WTC11 (cell line): ENCODE measurements around the gene ADCY5.

Experiments
- NR2C2 ChIP-seq: sonication (generic); formaldehyde crosslinking; IDR thresholded peaks from 2 replicates; pipeline ENCODE4 v1.8.0; 2022; ENCODE audit warnings: mild to moderate bottlenecking, missing genetic modification reagents
- TCF7 ChIP-seq: sonication (generic); formaldehyde crosslinking; IDR thresholded peaks from 2 replicates; pipeline ENCODE4 v1.8.0; 2022; ENCODE audit warnings: mild to moderate bottlenecking, low read depth, missing genetic modification reagents, moderate library complexity
- TF ChIP-seq, protein P1 (sequence below): fragments of 200-600 bp; IDR thresholded peaks from 2 replicates; pipeline ENCODE4 v1.8.0; 2022; ENCODE audit warnings: antibody characterized with exemption
- TF ChIP-seq, protein P2 (sequence below): sonication (generic); formaldehyde crosslinking; IDR thresholded peaks from 2 replicates; pipeline ENCODE4 v1.8.1; 2023; ENCODE audit warnings: mild to moderate bottlenecking, moderate library complexity, missing genetic modification reagents
- TF ChIP-seq, protein P3 (sequence below): fragments of 250-450 bp; sonication (Bioruptor Pico); IDR thresholded peaks from 2 replicates; pipeline ENCODE4 v1.9.0; 2021; ENCODE audit warnings: moderate library complexity, mild to moderate bottlenecking, inconsistent platforms, borderline replicate concordance
- TF ChIP-seq, protein P4 (sequence below): sonication (generic); formaldehyde crosslinking; IDR thresholded peaks from 2 replicates; pipeline ENCODE4 v1.8.0; 2022; ENCODE audit warnings: mild to moderate bottlenecking, missing genetic modification reagents

DNA sequence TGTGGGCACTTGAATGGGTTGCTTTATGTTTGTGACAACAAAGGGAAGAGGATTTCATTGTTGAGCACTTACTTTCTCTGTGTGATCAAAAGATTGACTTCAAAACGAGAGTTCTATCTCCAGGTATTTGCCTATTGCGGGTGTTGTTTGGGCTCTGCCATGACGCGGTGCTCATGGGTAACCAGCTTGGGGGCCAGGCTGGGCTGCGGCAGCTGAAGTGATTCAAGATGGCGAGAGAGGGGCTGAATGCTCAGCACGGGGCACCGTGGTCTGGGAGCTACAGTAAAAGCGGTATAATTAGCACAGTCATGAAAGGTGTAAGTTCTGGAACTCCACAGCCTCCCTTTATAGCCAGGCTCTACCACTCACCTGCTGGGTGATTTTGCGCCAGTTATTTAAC, 31.0 kb upstream of the ADCY5 start:
- TF ChIP-seq, protein P1, sequence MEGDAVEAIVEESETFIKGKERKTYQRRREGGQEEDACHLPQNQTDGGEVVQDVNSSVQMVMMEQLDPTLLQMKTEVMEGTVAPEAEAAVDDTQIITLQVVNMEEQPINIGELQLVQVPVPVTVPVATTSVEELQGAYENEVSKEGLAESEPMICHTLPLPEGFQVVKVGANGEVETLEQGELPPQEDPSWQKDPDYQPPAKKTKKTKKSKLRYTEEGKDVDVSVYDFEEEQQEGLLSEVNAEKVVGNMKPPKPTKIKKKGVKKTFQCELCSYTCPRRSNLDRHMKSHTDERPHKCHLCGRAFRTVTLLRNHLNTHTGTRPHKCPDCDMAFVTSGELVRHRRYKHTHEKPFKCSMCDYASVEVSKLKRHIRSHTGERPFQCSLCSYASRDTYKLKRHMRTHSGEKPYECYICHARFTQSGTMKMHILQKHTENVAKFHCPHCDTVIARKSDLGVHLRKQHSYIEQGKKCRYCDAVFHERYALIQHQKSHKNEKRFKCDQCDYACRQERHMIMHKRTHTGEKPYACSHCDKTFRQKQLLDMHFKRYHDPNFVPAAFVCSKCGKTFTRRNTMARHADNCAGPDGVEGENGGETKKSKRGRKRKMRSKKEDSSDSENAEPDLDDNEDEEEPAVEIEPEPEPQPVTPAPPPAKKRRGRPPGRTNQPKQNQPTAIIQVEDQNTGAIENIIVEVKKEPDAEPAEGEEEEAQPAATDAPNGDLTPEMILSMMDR, result no peak
- TF ChIP-seq NR2C2 (CRISPR knock-in tag), result no peak
- TF ChIP-seq TCF7, result no peak
- TF ChIP-seq, protein P2, sequence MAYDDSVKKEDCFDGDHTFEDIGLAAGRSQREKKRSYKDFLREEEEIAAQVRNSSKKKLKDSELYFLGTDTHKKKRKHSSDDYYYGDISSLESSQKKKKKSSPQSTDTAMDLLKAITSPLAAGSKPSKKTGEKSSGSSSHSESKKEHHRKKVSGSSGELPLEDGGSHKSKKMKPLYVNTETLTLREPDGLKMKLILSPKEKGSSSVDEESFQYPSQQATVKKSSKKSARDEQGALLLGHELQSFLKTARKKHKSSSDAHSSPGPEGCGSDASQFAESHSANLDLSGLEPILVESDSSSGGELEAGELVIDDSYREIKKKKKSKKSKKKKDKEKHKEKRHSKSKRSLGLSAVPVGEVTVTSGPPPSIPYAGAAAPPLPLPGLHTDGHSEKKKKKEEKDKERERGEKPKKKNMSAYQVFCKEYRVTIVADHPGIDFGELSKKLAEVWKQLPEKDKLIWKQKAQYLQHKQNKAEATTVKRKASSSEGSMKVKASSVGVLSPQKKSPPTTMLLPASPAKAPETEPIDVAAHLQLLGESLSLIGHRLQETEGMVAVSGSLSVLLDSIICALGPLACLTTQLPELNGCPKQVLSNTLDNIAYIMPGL, result no peak
- TF ChIP-seq, protein P3, sequence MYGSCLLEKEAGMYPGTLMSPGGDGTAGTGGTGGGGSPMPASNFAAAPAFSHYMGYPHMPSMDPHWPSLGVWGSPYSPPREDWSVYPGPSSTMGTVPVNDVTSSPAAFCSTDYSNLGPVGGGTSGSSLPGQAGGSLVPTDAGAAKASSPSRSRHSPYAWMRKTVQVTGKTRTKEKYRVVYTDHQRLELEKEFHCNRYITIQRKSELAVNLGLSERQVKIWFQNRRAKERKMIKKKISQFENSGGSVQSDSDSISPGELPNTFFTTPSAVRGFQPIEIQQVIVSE (CRISPR knock-in tag), result no peak
- TF ChIP-seq, protein P4, sequence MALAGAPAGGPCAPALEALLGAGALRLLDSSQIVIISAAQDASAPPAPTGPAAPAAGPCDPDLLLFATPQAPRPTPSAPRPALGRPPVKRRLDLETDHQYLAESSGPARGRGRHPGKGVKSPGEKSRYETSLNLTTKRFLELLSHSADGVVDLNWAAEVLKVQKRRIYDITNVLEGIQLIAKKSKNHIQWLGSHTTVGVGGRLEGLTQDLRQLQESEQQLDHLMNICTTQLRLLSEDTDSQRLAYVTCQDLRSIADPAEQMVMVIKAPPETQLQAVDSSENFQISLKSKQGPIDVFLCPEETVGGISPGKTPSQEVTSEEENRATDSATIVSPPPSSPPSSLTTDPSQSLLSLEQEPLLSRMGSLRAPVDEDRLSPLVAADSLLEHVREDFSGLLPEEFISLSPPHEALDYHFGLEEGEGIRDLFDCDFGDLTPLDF (CRISPR knock-in tag), result no peak
